Measurements from ENCODE around the gene PGM1.
A peak's percentile ranks its signal among the peaks of the same experiment; 100 is the strongest.

PGM1 gene

DNA sequence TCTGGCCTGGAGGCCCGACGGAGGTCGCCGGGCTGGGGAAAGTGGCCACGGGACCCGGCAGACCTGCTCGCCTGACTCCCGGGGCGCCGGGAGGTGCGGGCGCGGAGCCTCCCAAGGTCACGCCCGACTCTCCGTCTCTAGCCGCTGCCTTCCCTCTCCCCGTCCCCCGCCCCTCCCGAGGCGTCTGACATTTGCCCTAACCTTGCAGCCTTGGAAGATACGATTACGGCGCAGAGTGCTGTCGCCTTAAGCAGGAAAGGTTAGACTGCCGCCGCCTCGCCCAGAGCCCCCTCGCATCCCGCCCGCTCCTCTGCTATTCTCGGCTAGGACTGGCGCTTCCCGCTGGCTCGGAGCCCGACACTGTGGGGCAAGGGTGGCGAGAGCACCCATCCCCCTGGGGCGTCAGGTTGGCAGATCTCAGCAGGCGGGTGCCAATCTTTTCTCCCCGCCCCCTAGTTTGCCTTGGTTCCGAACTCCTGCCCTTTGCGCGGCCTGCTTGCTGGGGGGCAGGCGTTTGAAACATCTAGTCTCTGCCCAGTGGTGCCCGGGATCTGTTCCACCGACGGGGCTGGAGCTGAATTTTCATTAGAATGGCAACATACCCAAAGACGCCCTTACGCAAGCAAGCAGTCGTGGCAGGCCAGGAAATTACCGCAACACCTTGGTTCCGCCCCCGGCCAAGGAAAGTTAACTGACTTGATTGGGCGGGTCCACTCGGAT, 835 bp downstream of the PGM1 start:
- Histone ChIP-seq H3K9ac (peak overlapping the region; percentile 89 to 98 (median 94)), H3K9me3 (replicated peaks in 1 of 11) (no peaks in the 10 kb centered on the region), H3K4me3 (peak overlapping the region; percentile 73 to 93 (median 84)), H3K27me3 (no peaks in the 10 kb centered on the region), H3K4me2 (peak overlapping the region; percentile 76 to 92 (median 85)), H3K36me3 (peaks cover 0 to 9% (median 0%) of the 10 kb centered on the region in 11 experiments; a peak in 5 of 22 replicates), H4K20me1 (no peaks in the 10 kb centered on the region), H3K4me1 (peaks cover 10 to 24% (median 19%) of the 10 kb centered on the region in 10 experiments; a peak in 19 of 20 replicates), H3K27ac (peak overlapping the region; percentile 82 to 98 (median 94))
- TF ChIP-seq Cebpa-rat (IDR thresholded peaks at IDR 0.05), result peak in 9 of 11 experiments; percentile 32 to 92 (median 76); a peak in 15 of 22 replicates

DNA sequence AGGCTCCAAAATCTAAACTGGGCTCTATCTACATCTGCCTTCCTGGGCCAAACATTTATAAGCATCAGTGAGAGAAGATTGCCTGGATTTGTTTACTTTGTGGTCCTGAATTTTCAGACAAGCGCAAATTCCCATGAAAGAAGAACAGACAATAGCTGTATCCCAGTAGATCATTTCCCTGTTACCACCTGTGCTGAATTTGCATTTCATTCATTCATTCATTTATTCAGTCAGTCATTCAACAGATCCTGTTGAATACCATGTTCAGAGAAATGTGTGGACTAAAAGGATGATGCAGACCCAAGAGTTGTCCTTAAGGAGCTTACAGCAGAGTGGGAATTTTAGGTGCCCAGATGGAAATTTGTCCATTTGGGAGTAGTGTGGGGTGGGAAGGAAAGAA, 2.2 kb downstream of the PGM1 start:
- Histone ChIP-seq H3K9me3 (replicated peaks in 1 of 11) (no peaks in the 10 kb centered on the region), H3K27ac (peak overlapping the region in 2 of 11 experiments; percentile 96 to 98; a peak in 3 of 22 replicates), H3K4me2 (peak overlapping the region in 6 of 11 experiments; percentile 2 to 90 (median 86); a peak in 9 of 22 replicates), H3K27me3 (no peaks in the 10 kb centered on the region), H3K4me3 (no peak overlapping the region), H4K20me1 (no peaks in the 10 kb centered on the region), H3K36me3 (peaks cover 0 to 14% (median 0%) of the 10 kb centered on the region in 11 experiments; a peak in 6 of 22 replicates), H3K4me1 (peaks cover 10 to 24% (median 19%) of the 10 kb centered on the region in 10 experiments; a peak in 19 of 20 replicates), H3K9ac (no peak overlapping the region)
- TF ChIP-seq Cebpa-rat (IDR thresholded peaks at IDR 0.05), result no peak

DNA sequence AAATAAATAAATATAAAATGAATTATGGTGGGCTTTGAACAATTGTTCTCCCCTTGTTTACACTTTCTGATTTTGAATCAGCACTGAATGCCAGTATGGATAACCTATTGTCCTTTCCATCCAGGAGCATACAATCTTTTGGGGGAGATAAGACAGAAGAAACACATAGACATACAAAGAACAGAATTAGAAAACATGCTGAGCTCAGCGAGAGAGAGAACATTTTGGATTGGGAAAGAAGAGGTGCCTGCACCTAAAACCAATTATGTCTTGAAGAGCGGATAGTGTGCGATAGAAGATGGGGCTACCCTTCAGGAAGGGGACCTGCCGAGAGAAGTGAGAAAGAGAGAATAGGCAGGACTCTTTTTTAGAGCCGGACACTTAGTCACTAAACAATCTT, 6.6 kb downstream of the PGM1 start:
- Histone ChIP-seq H3K27me3 (no peaks in the 10 kb centered on the region), H3K4me3 (no peak overlapping the region), H4K20me1 (no peaks in the 10 kb centered on the region; a peak in 2 of 22 replicates), H3K36me3 (peaks cover 0 to 25% (median 4%) of the 10 kb centered on the region in 11 experiments; a peak in 8 of 22 replicates), H3K9me3 (replicated peaks in 1 of 11) (no peaks in the 10 kb centered on the region), H3K4me2 (no peak overlapping the region), H3K9ac (no peak overlapping the region), H3K4me1 (peaks cover 0 to 22% (median 13%) of the 10 kb centered on the region in 10 experiments; a peak in 14 of 20 replicates), H3K27ac (no peak overlapping the region)
- TF ChIP-seq Cebpa-rat (IDR thresholded peaks at IDR 0.05), result no peak

GRCh38 chr1:63600248-63600647, 7.0 kb downstream of the PGM1 start:
- Histone ChIP-seq H3K9me3 (replicated peaks in 1 of 11) (no peaks in the 10 kb centered on the region), H3K36me3 (peaks cover 0 to 25% (median 4%) of the 10 kb centered on the region in 11 experiments; a peak in 8 of 22 replicates), H3K4me1 (peaks cover 0 to 18% (median 9%) of the 10 kb centered on the region in 10 experiments; a peak in 12 of 20 replicates), H3K4me3 (no peak overlapping the region), H3K27ac (no peak overlapping the region), H3K27me3 (no peaks in the 10 kb centered on the region), H4K20me1 (no peaks in the 10 kb centered on the region; a peak in 2 of 22 replicates), H3K9ac (no peak overlapping the region), H3K4me2 (no peak overlapping the region)
- no peak for TF ChIP-seq Cebpa-rat (IDR thresholded peaks at IDR 0.05)

DNA sequence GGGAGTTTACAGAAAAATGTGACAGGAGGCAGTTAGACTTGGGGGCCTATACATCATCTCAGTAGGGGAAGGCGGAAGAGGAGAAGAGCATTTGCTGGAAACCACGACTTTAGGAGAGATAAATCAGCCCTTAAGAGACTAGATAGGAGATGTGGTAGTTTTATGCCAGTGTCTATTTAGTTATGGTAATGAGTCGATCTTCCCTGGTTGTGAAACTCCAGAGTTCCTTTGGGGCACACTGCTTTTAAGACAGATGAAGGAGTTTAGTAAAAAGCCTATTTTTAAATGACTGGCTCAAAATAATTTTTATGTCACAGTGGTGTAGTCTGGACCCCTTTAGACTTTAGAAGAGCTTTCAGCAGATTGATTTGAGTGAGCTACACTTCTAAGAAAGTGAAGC, 7.8 kb downstream of the PGM1 start:
- no peak for TF ChIP-seq Cebpa-rat (IDR thresholded peaks at IDR 0.05)
- H3K27ac ChIP-seq, result no peak overlapping the region
- H3K4me3 ChIP-seq, result no peak overlapping the region
- no peak overlapping the region for H3K9ac ChIP-seq
- peaks cover 0 to 25% (median 4%) of the 10 kb centered on the region in 11 experiments; a peak in 9 of 22 replicates for H3K36me3 ChIP-seq
- H3K4me2 ChIP-seq, result peak overlapping the region in 6 of 11 experiments; percentile 2 to 24 (median 8); a peak in 5 of 22 replicates
- no peaks in the 10 kb centered on the region; a peak in 2 of 22 replicates for H4K20me1 ChIP-seq
- H3K9me3 ChIP-seq (replicated peaks in 1 of 11), result no peaks in the 10 kb centered on the region
- peaks cover 0 to 17% (median 8%) of the 10 kb centered on the region in 10 experiments; a peak in 9 of 20 replicates for H3K4me1 ChIP-seq
- H3K27me3 ChIP-seq, result no peaks in the 10 kb centered on the region

- no peak for TF ChIP-seq Cebpa-rat (IDR thresholded peaks at IDR 0.05)
Observed at GRCh38 chr1:63601463-63601862, 8.3 kb downstream of the PGM1 start.

GRCh38 chr1:63601912-63602311, 8.7 kb downstream of the PGM1 start:
- no peak overlapping the region for H3K4me3 ChIP-seq
- H3K4me2 ChIP-seq, result no peak overlapping the region
- no peak for TF ChIP-seq Cebpa-rat (IDR thresholded peaks at IDR 0.05)
- H3K4me1 ChIP-seq, result peaks cover 0 to 17% (median 8%) of the 10 kb centered on the region in 10 experiments; a peak in 9 of 20 replicates
- no peak overlapping the region for H3K27ac ChIP-seq
- H3K9me3 ChIP-seq (replicated peaks in 1 of 11), result no peaks in the 10 kb centered on the region
- H3K36me3 ChIP-seq, result peaks cover 0 to 25% (median 4%) of the 10 kb centered on the region in 11 experiments; a peak in 9 of 22 replicates
- no peaks in the 10 kb centered on the region for H3K27me3 ChIP-seq
- no peaks in the 10 kb centered on the region; a peak in 2 of 22 replicates for H4K20me1 ChIP-seq
- H3K9ac ChIP-seq, result no peak overlapping the region

More at GRCh38 chr1:63601463-63601862, 8.3 kb downstream of the PGM1 start:
- Histone ChIP-seq H3K27me3 (no peaks in the 10 kb centered on the region), H3K9ac (no peak overlapping the region), H3K9me3 (replicated peaks in 1 of 11) (no peaks in the 10 kb centered on the region), H3K4me1 (peaks cover 0 to 17% (median 8%) of the 10 kb centered on the region in 10 experiments; a peak in 9 of 20 replicates), H3K4me2 (peak overlapping the region in 6 of 11 experiments; percentile 2 to 24 (median 8); a peak in 5 of 22 replicates), H3K36me3 (peaks cover 0 to 25% (median 4%) of the 10 kb centered on the region in 11 experiments; a peak in 9 of 22 replicates), H3K27ac (no peak overlapping the region), H3K4me3 (no peak overlapping the region), H4K20me1 (no peaks in the 10 kb centered on the region; a peak in 2 of 22 replicates)

DNA sequence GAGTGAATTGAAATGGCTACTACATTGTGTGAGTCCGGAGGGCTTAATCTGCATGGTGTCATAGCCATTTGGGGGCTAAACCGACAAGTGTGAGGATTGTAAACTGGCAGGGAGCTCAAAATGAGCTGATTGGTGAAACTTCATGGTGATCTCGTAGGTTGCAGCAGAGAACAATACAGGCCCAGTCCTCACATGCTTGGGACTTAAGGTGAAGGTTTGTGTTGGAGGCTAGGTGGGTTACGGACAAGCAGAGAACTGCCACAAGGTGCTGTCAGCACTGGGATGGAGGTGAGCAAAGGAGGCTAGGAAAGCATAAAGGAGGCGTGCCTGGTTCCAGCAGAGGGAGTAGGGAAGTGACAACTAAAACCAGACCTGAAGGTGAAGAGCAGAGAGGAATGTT, 9.4 kb downstream of the PGM1 start:
- Histone ChIP-seq H3K36me3 (peaks cover 0 to 25% (median 4%) of the 10 kb centered on the region in 11 experiments; a peak in 9 of 22 replicates), H3K9me3 (replicated peaks in 1 of 11) (no peaks in the 10 kb centered on the region), H3K27me3 (no peaks in the 10 kb centered on the region), H3K4me1 (peaks cover 0 to 17% (median 8%) of the 10 kb centered on the region in 10 experiments; a peak in 9 of 20 replicates), H3K4me3 (no peak overlapping the region), H3K27ac (no peak overlapping the region), H3K4me2 (peak overlapping the region in 1 of 11 experiments; percentile 16; a peak in 1 of 22 replicates), H4K20me1 (no peaks in the 10 kb centered on the region; a peak in 2 of 22 replicates), H3K9ac (no peak overlapping the region)
- TF ChIP-seq Cebpa-rat (IDR thresholded peaks at IDR 0.05), result no peak

DNA sequence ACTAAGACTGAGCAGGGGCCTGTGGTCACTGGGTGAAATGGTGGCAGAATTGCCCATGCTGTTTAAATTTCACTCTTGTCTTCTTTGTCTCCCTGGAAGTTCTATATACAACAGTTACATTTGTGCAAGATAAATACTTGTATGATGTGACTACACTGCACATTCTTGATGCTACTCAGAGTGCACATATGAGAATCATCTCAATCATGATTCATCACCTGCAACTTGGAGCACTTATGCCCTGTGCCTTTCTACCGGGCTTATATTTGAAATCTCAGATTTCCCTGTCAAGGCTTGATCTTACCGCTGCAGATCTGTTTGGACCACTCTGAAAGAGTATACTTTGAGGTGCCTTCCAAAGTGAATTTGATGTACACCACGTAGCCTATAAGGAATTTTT, 10.6 kb downstream of the PGM1 start:
- Histone ChIP-seq H3K4me1 (peaks cover 0 to 17% (median 8%) of the 10 kb centered on the region in 10 experiments; a peak in 9 of 20 replicates), H3K36me3 (peaks cover 0 to 27% (median 4%) of the 10 kb centered on the region in 11 experiments; a peak in 9 of 22 replicates), H3K9me3 (replicated peaks in 1 of 11) (no peaks in the 10 kb centered on the region), H3K4me2 (peak overlapping the region in 2 of 11 experiments; percentile 16 to 33; a peak in 1 of 22 replicates), H3K27ac (no peak overlapping the region), H4K20me1 (peaks cover 0 to 5% (median 0%) of the 10 kb centered on the region in 11 experiments; a peak in 4 of 22 replicates), H3K4me3 (no peak overlapping the region), H3K27me3 (no peaks in the 10 kb centered on the region), H3K9ac (no peak overlapping the region)
- no peak for TF ChIP-seq Cebpa-rat (IDR thresholded peaks at IDR 0.05)
